AG09319 (cell line): Measurements from ENCODE around the gene TMUB2.

Experiments used
- DNase-seq: peaks from one replicate; pipeline ENCODE4 v3.0.0-alpha.2; 2010; ENCODE audit warnings: low read depth; ENCODE audit errors: extremely low read depth
- CTCF ChIP-seq: IDR thresholded peaks from 2 replicates; pipeline ENCODE4 v1.5.1; 2011; ENCODE audit warnings: low read depth, mild to moderate bottlenecking, inconsistent platforms, low read length, moderate library complexity

The TMUB2 gene

GRCh38 chr17:44170499-44171201 lies 16.1 kb upstream of the TMUB2 start, which contains the start of gene ASB16:
ASB16 (plus strand) TSS chr17:44170704; CDS start chr17:44170790, 86 bp downstream.
- no peak for TF ChIP-seq CTCF
- DNase-seq = no peak

GRCh38 chr17:44171931-44172455 lies 14.8 kb upstream of the TMUB2 start:
- TF ChIP-seq CTCF = no peak
- no peak for DNase-seq

- no peak for DNase-seq
- no peak for TF ChIP-seq CTCF
These were observed 12.3 kb upstream of the TMUB2 start for GRCh38 chr17:44174427-44174826.

- no peak for TF ChIP-seq CTCF
- DNase-seq = no peak
These were observed 10.5 kb upstream of the TMUB2 start for GRCh38 chr17:44176257-44176656.

- no peak for DNase-seq
- TF ChIP-seq CTCF = no peak
These were observed 9.9 kb upstream of the TMUB2 start for GRCh38 chr17:44176671-44177501.

GRCh38 chr17:44177640-44178039 lies 9.1 kb upstream of the TMUB2 start:
- TF ChIP-seq CTCF = no peak

GRCh38 chr17:44178133-44178532 lies 8.6 kb upstream of the TMUB2 start:
- no peak for DNase-seq
- TF ChIP-seq CTCF = no peak

More at GRCh38 chr17:44177640-44178039, 9.1 kb upstream of the TMUB2 start:
- no peak for DNase-seq
